HCT116 (cell line): Measurements from ENCODE around the gene CTNNAL1.

Experiments used
- CBX3 ChIP-seq: IDR thresholded peaks from 2 replicates; pipeline ENCODE4 v1.6.1; 2012; ENCODE audit warnings: low read depth
- EZH2 ChIP-seq: fragments of 200-600 bp; sonication (generic); IDR thresholded peaks from 2 replicates; pipeline ENCODE4 v1.6.1; 2017; ENCODE audit warnings: antibody characterized with exemption, mixed run types
- JUND ChIP-seq: IDR thresholded peaks from 2 replicates; pipeline ENCODE4 v1.6.1; 2012
- POLR2A ChIP-seq: IDR thresholded peaks from 2 replicates; pipeline ENCODE4 v1.7.0; 2011; ENCODE audit warnings: borderline replicate concordance; ENCODE audit not compliant: insufficient read depth, insufficient read length; ENCODE audit errors: extremely low read depth
- POLR2AphosphoS5 ChIP-seq: IDR thresholded peaks from 2 replicates; pipeline ENCODE4 v1.6.1; 2011; ENCODE audit warnings: mild to moderate bottlenecking, low read depth, low read length, moderate library complexity
- RAD21 ChIP-seq: IDR thresholded peaks from 2 replicates; pipeline ENCODE4 v1.6.1; 2012; ENCODE audit warnings: low read depth, mild to moderate bottlenecking
- SIN3A ChIP-seq: IDR thresholded peaks from 2 replicates; pipeline ENCODE4 v1.6.1; 2012; ENCODE audit warnings: low read depth
- SP1 ChIP-seq: IDR thresholded peaks from 2 replicates; pipeline ENCODE4 v1.6.1; 2012; ENCODE audit warnings: low read depth
- SRF ChIP-seq: IDR thresholded peaks from 2 replicates; pipeline ENCODE4 v1.6.1; 2012; ENCODE audit warnings: low read depth
- ZFX ChIP-seq: fragments of 450-650 bp; IDR thresholded peaks from 2 replicates; pipeline ENCODE4 v1.6.1; 2017
- TF ChIP-seq, protein P1 (sequence below): IDR thresholded peaks from 2 replicates; pipeline ENCODE4 v1.6.1; 2012
- TF ChIP-seq, protein P2 (sequence below), 3 experiments: fragments of 200-600 bp in 1 of 3; sonication (generic) in 1 of 3; IDR thresholded peaks in 2 of 3; conservative IDR thresholded peaks in 1 of 3; 2 replicates each; pipeline ENCODE4 v1.5.1; 2012 to 2017; ENCODE audit warnings: low read depth in 2 of 3, low read length in 2 of 3, antibody characterized with exemption in 1 of 3, borderline replicate concordance in 1 of 3, control low read depth in 1 of 3, mild to moderate bottlenecking in 1 of 3, mixed read lengths in 1 of 3, mixed run types in 1 of 3, moderate library complexity in 1 of 3; ENCODE audit not compliant: insufficient read depth in 1 of 3
- TF ChIP-seq, protein P3 (sequence below): IDR thresholded peaks from 2 replicates; pipeline ENCODE4 v1.6.1; 2012

DNA sequence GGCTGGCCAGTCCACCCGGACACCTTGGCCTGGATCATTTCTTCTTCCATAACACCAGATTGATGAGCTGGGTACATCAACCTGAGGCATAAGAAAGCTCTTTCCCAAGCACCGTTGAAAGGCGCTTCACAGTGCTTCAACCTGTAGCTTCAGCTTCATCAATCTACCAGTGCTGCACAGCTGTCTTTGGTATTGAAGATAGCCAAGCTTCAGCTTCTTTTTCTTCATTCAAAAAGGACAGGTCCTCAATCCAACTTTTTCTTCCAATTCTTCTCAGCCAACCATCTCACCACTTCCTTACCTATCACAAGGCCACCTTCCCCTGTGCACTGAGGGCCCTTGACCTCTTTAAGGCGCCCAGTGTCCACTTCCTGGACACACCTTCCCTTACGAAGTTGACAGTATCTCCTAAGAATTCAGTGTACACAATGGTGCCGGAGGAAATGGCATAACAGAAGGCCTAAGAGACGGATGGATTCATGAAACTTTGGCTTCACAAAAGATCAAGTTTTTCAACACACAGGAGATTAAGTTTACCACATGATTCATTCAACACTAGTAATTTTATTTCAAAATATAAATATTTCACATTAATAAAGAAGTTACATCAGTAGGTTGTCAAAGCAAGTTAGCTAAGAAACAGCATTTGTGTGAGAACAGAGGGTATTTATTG is 1.4 kb upstream of the CTNNAL1 start:
- TF ChIP-seq, protein P1, sequence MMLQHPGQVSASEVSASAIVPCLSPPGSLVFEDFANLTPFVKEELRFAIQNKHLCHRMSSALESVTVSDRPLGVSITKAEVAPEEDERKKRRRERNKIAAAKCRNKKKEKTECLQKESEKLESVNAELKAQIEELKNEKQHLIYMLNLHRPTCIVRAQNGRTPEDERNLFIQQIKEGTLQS, result no peak
- TF ChIP-seq, protein P2, sequence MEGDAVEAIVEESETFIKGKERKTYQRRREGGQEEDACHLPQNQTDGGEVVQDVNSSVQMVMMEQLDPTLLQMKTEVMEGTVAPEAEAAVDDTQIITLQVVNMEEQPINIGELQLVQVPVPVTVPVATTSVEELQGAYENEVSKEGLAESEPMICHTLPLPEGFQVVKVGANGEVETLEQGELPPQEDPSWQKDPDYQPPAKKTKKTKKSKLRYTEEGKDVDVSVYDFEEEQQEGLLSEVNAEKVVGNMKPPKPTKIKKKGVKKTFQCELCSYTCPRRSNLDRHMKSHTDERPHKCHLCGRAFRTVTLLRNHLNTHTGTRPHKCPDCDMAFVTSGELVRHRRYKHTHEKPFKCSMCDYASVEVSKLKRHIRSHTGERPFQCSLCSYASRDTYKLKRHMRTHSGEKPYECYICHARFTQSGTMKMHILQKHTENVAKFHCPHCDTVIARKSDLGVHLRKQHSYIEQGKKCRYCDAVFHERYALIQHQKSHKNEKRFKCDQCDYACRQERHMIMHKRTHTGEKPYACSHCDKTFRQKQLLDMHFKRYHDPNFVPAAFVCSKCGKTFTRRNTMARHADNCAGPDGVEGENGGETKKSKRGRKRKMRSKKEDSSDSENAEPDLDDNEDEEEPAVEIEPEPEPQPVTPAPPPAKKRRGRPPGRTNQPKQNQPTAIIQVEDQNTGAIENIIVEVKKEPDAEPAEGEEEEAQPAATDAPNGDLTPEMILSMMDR (IDR thresholded peaks at IDR 0.05 in 2 of 3, conservative IDR thresholded peaks at IDR 0.05 in 1 of 3; ENCODE audit: borderline replicate concordance in 1 of 3, insufficient read depth in 1 of 3, low read depth in 2 of 3, low read length in 2 of 3), result no peak
- TF ChIP-seq EZH2 (no peak), SP1 (no peak), POLR2A (no peak), JUND (no peak), SRF (no peak), RAD21 (no peak), POLR2AphosphoS5 (no peak), ZFX (no peak), SIN3A (no peak), CBX3 (no peak)
- TF ChIP-seq, protein P3, sequence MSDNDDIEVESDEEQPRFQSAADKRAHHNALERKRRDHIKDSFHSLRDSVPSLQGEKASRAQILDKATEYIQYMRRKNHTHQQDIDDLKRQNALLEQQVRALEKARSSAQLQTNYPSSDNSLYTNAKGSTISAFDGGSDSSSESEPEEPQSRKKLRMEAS, result no peak
